ENCODE results near the gene SERTAD1.

DNA sequence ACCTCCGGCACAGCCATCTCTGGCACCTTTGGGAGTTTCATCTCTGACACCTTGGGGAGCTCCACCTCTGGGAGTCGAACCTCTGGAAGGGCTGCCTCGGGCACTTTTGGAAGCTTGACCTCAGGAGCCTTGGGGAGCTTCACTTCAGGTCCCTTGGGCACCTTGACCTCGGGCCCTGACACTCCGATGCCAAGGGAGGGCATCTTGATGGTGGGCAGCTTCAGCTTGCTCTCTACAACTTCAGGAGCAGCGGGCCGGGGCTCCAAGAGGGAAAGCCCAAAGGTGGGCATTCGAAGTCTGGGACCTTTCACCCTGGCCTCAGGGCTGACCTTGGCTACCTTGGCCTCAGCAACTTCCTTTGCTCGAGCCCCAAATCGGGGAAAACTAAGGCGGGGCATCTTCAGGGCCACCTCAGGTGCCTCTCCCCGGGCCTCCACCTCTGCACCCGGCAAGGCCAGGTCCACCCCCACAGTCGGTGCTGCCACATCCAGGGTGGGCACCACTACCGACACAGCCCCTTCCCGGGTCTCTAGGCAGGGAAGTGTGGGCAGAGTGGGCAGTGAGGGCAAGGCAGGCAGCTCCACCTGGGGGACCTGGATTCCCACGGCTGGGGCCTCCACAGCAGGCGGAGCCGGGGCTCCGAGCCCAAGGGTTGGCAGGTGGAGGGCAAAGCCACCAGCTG, 28.8 kb downstream of the SERTAD1 start:
- TF ChIP-seq, protein P1, sequence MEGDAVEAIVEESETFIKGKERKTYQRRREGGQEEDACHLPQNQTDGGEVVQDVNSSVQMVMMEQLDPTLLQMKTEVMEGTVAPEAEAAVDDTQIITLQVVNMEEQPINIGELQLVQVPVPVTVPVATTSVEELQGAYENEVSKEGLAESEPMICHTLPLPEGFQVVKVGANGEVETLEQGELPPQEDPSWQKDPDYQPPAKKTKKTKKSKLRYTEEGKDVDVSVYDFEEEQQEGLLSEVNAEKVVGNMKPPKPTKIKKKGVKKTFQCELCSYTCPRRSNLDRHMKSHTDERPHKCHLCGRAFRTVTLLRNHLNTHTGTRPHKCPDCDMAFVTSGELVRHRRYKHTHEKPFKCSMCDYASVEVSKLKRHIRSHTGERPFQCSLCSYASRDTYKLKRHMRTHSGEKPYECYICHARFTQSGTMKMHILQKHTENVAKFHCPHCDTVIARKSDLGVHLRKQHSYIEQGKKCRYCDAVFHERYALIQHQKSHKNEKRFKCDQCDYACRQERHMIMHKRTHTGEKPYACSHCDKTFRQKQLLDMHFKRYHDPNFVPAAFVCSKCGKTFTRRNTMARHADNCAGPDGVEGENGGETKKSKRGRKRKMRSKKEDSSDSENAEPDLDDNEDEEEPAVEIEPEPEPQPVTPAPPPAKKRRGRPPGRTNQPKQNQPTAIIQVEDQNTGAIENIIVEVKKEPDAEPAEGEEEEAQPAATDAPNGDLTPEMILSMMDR (IDR thresholded peaks at IDR 0.05; ENCODE audit: low read depth, low read length, poor library complexity, severe bottlenecking): no peak
- no peak for TF ChIP-seq EZH2phosphoT487 (IDR thresholded peaks at IDR 0.05; ENCODE audit: borderline replicate concordance, low read length)

Data from DOHH2 (cell line).